HEK293 (cell line): ENCODE data around the gene DPH2.

Experiments used
- FEZF1 ChIP-seq: fragments of 450-650 bp; formaldehyde crosslinking; IDR thresholded peaks from 2 replicates; pipeline ENCODE4 v1.5.1; 2016; ENCODE audit warnings: missing biosample characterization, missing genetic modification characterization
- GLI4 ChIP-seq: fragments of 450-650 bp; formaldehyde crosslinking; IDR thresholded peaks from 2 replicates; pipeline ENCODE4 v1.5.1; 2016; ENCODE audit warnings: missing biosample characterization, missing genetic modification characterization
- KLF10 ChIP-seq: fragments of 450-650 bp; IDR thresholded peaks from 2 replicates; pipeline ENCODE4 v1.5.1; 2018; ENCODE audit warnings: missing biosample characterization, mild to moderate bottlenecking, missing genetic modification characterization
- MEIS1 ChIP-seq: sonication (generic); formaldehyde crosslinking; IDR thresholded peaks from 2 replicates; pipeline ENCODE4 v1.8.1; 2022; ENCODE audit warnings: missing genetic modification reagents, mild to moderate bottlenecking, borderline replicate concordance
- MZF1 ChIP-seq: fragments of 450-650 bp; formaldehyde crosslinking; IDR thresholded peaks from 2 replicates; pipeline ENCODE4 v1.5.1; 2017; ENCODE audit warnings: missing biosample characterization, missing genetic modification characterization, borderline replicate concordance
- PRDM4 ChIP-seq: fragments of 450-650 bp; formaldehyde crosslinking; IDR thresholded peaks from 2 replicates; pipeline ENCODE4 v1.5.1; 2017; ENCODE audit warnings: missing biosample characterization, missing genetic modification characterization
- SCRT2 ChIP-seq: fragments of 450-650 bp; formaldehyde crosslinking; IDR thresholded peaks from 2 replicates; pipeline ENCODE4 v1.5.1; 2016; ENCODE audit warnings: missing biosample characterization, missing genetic modification characterization
- ZBTB49 ChIP-seq: fragments of 450-650 bp; formaldehyde crosslinking; IDR thresholded peaks from 2 replicates; pipeline ENCODE4 v1.5.1; 2016; ENCODE audit warnings: missing biosample characterization, missing genetic modification characterization, low read depth
- ZIC2 ChIP-seq: fragments of 450-650 bp; formaldehyde crosslinking; IDR thresholded peaks from 2 replicates; pipeline ENCODE4 v1.5.1; 2016; ENCODE audit warnings: missing biosample characterization, missing genetic modification characterization
- ZNF112 ChIP-seq: fragments of 450-650 bp; formaldehyde crosslinking; IDR thresholded peaks from 2 replicates; pipeline ENCODE4 v1.5.0; 2017; ENCODE audit warnings: missing biosample characterization, missing genetic modification characterization
- ZNF146 ChIP-seq: fragments of 450-650 bp; formaldehyde crosslinking; IDR thresholded peaks from 2 replicates; pipeline ENCODE4 v1.5.1; 2016; ENCODE audit warnings: missing biosample characterization, missing genetic modification characterization
- ZNF18 ChIP-seq: fragments of 450-650 bp; formaldehyde crosslinking; IDR thresholded peaks from 2 replicates; pipeline ENCODE4 v1.5.1; 2016; ENCODE audit warnings: missing biosample characterization, missing genetic modification characterization
- ZNF2 ChIP-seq: fragments of 450-650 bp; formaldehyde crosslinking; IDR thresholded peaks from 2 replicates; pipeline ENCODE4 v1.5.1; 2016; ENCODE audit warnings: missing biosample characterization, missing genetic modification characterization
- ZNF214 ChIP-seq: fragments of 450-650 bp; formaldehyde crosslinking; IDR thresholded peaks from 2 replicates; pipeline ENCODE4 v1.5.1; 2017; ENCODE audit warnings: missing biosample characterization, mild to moderate bottlenecking, missing genetic modification characterization, borderline replicate concordance
- ZNF274 ChIP-seq, 2 experiments: fragments of 200-500 bp in 1 of 2; fragments of 450-650 bp in 1 of 2; sonication (Bioruptor generic) in 1 of 2; formaldehyde crosslinking in 1 of 2; IDR thresholded peaks; 2 replicates each; pipeline versions ENCODE4 v1.5.1 to v1.6.1; 2014 to 2016; ENCODE audit warnings: borderline replicate concordance in 1 of 2, inconsistent platforms in 1 of 2, low read length in 1 of 2, missing biosample characterization in 1 of 2, missing genetic modification characterization in 1 of 2
- ZNF350 ChIP-seq: fragments of 450-650 bp; formaldehyde crosslinking; IDR thresholded peaks from 2 replicates; pipeline ENCODE4 v1.5.0; 2017; ENCODE audit warnings: missing biosample characterization, mild to moderate bottlenecking, missing genetic modification characterization
- ZNF394 ChIP-seq: fragments of 450-650 bp; formaldehyde crosslinking; IDR thresholded peaks from 2 replicates; pipeline ENCODE4 v1.5.1; 2016; ENCODE audit warnings: missing biosample characterization, missing genetic modification characterization, mild to moderate bottlenecking, moderate library complexity, borderline replicate concordance
- ZNF416 ChIP-seq: fragments of 450-650 bp; formaldehyde crosslinking; IDR thresholded peaks from 2 replicates; pipeline ENCODE4 v1.5.1; 2016; ENCODE audit warnings: missing biosample characterization, missing genetic modification characterization
- ZNF423 ChIP-seq: fragments of 450-650 bp; formaldehyde crosslinking; IDR thresholded peaks from 2 replicates; pipeline ENCODE4 v1.5.1; 2016; ENCODE audit warnings: missing biosample characterization, missing genetic modification characterization
- ZNF501 ChIP-seq: fragments of 450-650 bp; formaldehyde crosslinking; IDR thresholded peaks from 2 replicates; pipeline ENCODE4 v1.5.1; 2016; ENCODE audit warnings: missing biosample characterization, missing genetic modification characterization
- ZNF510 ChIP-seq: fragments of 450-650 bp; formaldehyde crosslinking; IDR thresholded peaks from 2 replicates; pipeline ENCODE4 v1.5.1; 2018; ENCODE audit warnings: mild to moderate bottlenecking, missing genetic modification characterization, missing biosample characterization; ENCODE audit not compliant: insufficient replicate concordance
- ZNF530 ChIP-seq: fragments of 450-650 bp; formaldehyde crosslinking; IDR thresholded peaks from 2 replicates; pipeline ENCODE4 v1.5.1; 2016; ENCODE audit warnings: low read depth, missing biosample characterization, missing genetic modification characterization
- ZNF544 ChIP-seq: fragments of 450-650 bp; formaldehyde crosslinking; IDR thresholded peaks from 2 replicates; pipeline ENCODE4 v1.5.0; 2017; ENCODE audit warnings: missing biosample characterization, missing genetic modification characterization
- ZNF548 ChIP-seq: fragments of 450-650 bp; formaldehyde crosslinking; IDR thresholded peaks from 2 replicates; pipeline ENCODE4 v1.5.1; 2016; ENCODE audit warnings: missing biosample characterization, missing genetic modification characterization
- ZNF571 ChIP-seq: fragments of 450-650 bp; formaldehyde crosslinking; IDR thresholded peaks from 2 replicates; pipeline ENCODE4 v1.5.0; 2017; ENCODE audit warnings: missing biosample characterization, missing genetic modification characterization
- ZNF624 ChIP-seq: fragments of 450-650 bp; formaldehyde crosslinking; IDR thresholded peaks from 2 replicates; pipeline ENCODE4 v1.5.1; 2017; ENCODE audit warnings: missing biosample characterization, missing genetic modification characterization
- ZNF626 ChIP-seq: fragments of 450-650 bp; sonication (Bioruptor Pico); formaldehyde crosslinking; IDR thresholded peaks from 2 replicates; pipeline ENCODE4 v1.5.1; 2018; ENCODE audit warnings: missing biosample characterization, missing genetic modification characterization, inconsistent platforms
- ZNF629 ChIP-seq: fragments of 450-650 bp; formaldehyde crosslinking; IDR thresholded peaks from 2 replicates; pipeline ENCODE4 v1.5.1; 2017; ENCODE audit warnings: missing biosample characterization, missing genetic modification characterization
- ZNF654 ChIP-seq: fragments of 450-650 bp; formaldehyde crosslinking; IDR thresholded peaks from 2 replicates; pipeline ENCODE4 v1.5.1; 2016; ENCODE audit warnings: low read depth, missing biosample characterization, missing genetic modification characterization
- ZNF658 ChIP-seq: fragments of 450-650 bp; formaldehyde crosslinking; IDR thresholded peaks from 2 replicates; pipeline ENCODE4; 2016; ENCODE audit warnings: missing biosample characterization, missing genetic modification characterization
- ZNF792 ChIP-seq: fragments of 450-650 bp; formaldehyde crosslinking; IDR thresholded peaks from 2 replicates; pipeline ENCODE4 v1.5.1; 2016; ENCODE audit warnings: missing biosample characterization, missing genetic modification characterization
- ZSCAN23 ChIP-seq: fragments of 450-650 bp; formaldehyde crosslinking; IDR thresholded peaks from 2 replicates; pipeline ENCODE4 v1.5.1; 2016; ENCODE audit warnings: missing biosample characterization, missing genetic modification characterization
- TF ChIP-seq, protein P1 (sequence below): fragments of 450-650 bp; formaldehyde crosslinking; IDR thresholded peaks from 2 replicates; pipeline ENCODE4 v1.5.1; 2017; ENCODE audit warnings: missing biosample characterization, mild to moderate bottlenecking, missing genetic modification characterization, moderate library complexity

DPH2 gene

DNA sequence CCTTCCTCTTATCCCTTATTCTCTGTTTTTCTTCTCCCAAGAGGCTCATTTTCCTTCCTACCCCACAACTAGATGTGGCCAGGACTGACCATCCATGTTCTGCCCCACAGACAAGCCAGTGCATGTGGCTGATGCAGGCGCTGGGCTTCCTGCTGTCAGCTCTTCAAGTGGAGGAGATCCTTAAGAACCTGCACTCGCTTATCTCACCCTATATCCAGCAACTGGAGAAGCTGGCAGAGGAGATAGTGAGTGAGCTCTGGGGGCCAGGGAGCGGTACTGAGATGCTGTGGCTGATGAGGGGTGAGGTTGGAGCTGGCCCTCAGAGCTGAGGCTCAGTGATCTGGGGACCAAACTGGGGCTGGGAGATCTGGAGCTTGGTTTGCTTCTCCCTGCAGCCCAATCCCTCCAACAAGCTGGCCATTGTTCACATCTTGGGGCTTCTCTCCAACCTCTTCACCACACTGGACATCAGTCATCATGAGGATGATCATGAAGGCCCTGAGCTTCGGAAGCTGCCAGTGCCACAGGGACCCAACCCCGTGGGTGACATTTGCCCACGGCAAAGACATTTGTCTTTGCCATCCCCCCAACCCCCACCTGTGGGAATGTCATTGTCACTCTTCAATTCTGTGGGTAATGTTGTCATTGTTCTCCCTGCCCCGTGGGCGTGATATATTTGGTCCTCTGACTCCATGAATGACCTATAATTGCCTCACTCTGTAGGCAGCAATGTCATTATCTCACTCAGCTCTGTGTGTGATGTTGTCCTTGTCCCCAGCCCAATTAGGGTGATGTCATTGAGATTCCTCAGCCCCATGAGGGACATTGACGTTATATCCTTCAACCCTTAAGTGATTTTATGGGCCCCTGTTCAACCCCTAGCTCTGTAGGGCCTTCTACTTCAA is 11.2 kb upstream of the DPH2 start (continued):
- TF ChIP-seq ZBTB49 (no peak), ZSCAN23 (no peak), ZNF530 (tag by site-specific recombination) (no peak), ZNF544 (tag by site-specific recombination) (no peak), ZNF501 (tag by site-specific recombination) (no peak), ZNF654 (tag by site-specific recombination) (no peak), MEIS1 (CRISPR knock-in tag) (no peak), ZNF626 (no peak), ZNF18 (no peak), ZIC2 (tag by site-specific recombination) (peak; percentile 85), ZNF350 (no peak), ZNF792 (tag by site-specific recombination) (no peak), ZNF214 (no peak), SCRT2 (tag by site-specific recombination) (peak; percentile 96), ZNF394 (tag by site-specific recombination) (0 out of 2 replicates have a peak, but pooled peaks have one; percentile 17), ZNF548 (tag by site-specific recombination) (no peak), ZNF416 (tag by site-specific recombination) (no peak), PRDM4 (no peak), ZNF629 (tag by site-specific recombination) (peak; percentile 98), ZNF274 (IDR thresholded peaks at IDR 0.05; ENCODE audit: low read length) (no peak), ZNF274 (tag by site-specific recombination; IDR thresholded peaks at IDR 0.05; ENCODE audit: borderline replicate concordance) (no peak), ZNF423 (tag by site-specific recombination) (no peak), MZF1 (tag by site-specific recombination) (no peak), ZNF146 (tag by site-specific recombination) (no peak), KLF10 (tag by site-specific recombination) (peak; percentile 53), GLI4 (tag by site-specific recombination) (no peak), ZNF658 (tag by site-specific recombination) (no peak), ZNF624 (tag by site-specific recombination) (no peak), ZNF2 (tag by site-specific recombination) (no peak), ZNF112 (tag by site-specific recombination) (no peak), FEZF1 (tag by site-specific recombination) (no peak), ZNF571 (no peak), ZNF510 (tag by site-specific recombination) (no peak)
- TF ChIP-seq, protein P1, sequence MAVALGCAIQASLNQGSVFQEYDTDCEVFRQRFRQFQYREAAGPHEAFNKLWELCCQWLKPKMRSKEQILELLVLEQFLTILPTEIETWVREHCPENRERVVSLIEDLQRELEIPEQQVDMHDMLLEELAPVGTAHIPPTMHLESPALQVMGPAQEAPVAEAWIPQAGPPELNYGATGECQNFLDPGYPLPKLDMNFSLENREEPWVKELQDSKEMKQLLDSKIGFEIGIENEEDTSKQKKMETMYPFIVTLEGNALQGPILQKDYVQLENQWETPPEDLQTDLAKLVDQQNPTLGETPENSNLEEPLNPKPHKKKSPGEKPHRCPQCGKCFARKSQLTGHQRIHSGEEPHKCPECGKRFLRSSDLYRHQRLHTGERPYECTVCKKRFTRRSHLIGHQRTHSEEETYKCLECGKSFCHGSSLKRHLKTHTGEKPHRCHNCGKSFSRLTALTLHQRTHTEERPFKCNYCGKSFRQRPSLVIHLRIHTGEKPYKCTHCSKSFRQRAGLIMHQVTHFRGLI (tag by site-specific recombination): no peak
